Measurements from ENCODE around the gene SRF.

The SRF gene

DNA sequence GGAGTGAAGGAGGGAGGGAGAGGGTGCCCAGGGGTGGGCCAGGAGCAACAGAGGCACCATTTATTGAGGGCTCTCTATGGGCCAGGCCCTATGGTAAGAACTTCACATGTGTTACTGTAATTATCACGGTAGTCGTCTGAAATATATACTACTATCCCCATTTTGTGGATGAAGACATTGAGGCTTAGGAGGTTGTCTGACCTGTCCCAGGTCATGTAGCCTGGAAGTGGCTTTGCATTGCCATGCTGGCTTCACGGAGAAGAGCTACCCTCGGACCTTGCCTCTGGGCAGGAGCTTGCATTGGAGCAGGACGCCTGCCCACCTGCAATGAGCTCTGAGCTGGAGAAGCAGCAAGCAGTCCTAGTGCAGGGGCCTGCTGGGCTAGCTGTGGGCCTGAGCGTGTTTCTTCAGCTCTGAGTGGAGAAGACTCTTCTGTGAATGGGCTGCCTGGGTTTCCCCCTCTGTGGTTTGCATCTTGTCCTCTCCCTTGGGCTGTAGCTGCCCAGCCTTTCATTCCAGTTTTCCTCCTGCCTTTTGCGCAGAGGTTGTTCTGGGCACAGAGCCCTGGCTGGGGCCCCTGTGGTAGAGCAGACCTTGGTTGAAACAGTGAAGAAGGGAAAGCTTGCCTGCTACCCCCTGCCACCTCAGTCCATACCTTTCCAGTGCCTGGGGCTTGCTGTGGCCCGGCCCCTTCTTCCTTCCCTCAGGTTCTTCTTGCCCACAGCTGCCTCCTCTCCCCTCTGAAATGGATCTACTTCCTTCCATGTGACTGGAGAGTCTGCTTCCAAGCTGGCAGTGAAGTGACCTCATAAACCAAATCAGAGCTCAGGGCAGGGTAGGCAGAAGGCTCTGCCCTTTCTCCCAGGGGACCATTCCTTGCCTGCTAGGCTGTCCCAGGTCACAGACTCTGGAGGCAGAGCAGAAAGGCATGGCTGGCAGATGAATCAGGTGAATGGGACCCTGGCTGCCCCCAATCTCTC is 24.1 kb upstream of the SRF start:
- in situ Hi-C loops (cut with MboI; ENCODE audit: low sequenced_read_pairs), result no loop called here

GRCh38 chr6:43147691-43148477 is 23.2 kb upstream of the SRF start:
- in situ Hi-C loops (cut with MboI; ENCODE audit: low sequenced_read_pairs), result no loop called here

GRCh38 chr6:43149265-43149664 is 21.8 kb upstream of the SRF start:
- in situ Hi-C loops (cut with MboI; ENCODE audit: low sequenced_read_pairs), result no loop called here

- in situ Hi-C loops (cut with MboI; ENCODE audit: low sequenced_read_pairs), result no loop called here
These were observed 20.9 kb upstream of the SRF start for GRCh38 chr6:43150051-43150751.

- in situ Hi-C loops (cut with MboI; ENCODE audit: low sequenced_read_pairs), result no loop called here
These were observed 11.5 kb upstream of the SRF start for GRCh38 chr6:43159599-43159998.

- in situ Hi-C loops (cut with MboI; ENCODE audit: low sequenced_read_pairs), result no loop called here
These were observed 7.2 kb upstream of the SRF start for GRCh38 chr6:43163899-43164298.

GRCh38 chr6:43170417-43170930 is 595 bp upstream of the SRF start:
- in situ Hi-C loops (cut with MboI; ENCODE audit: low sequenced_read_pairs), result no loop called here

- in situ Hi-C loops (cut with MboI; ENCODE audit: low sequenced_read_pairs), result no loop called here
These were observed 636 bp downstream of the SRF start for GRCh38 chr6:43171707-43172103.

- in situ Hi-C loops (cut with MboI; ENCODE audit: low sequenced_read_pairs), result no loop called here
These were observed 1.3 kb downstream of the SRF start for GRCh38 chr6:43172104-43173007.

DNA sequence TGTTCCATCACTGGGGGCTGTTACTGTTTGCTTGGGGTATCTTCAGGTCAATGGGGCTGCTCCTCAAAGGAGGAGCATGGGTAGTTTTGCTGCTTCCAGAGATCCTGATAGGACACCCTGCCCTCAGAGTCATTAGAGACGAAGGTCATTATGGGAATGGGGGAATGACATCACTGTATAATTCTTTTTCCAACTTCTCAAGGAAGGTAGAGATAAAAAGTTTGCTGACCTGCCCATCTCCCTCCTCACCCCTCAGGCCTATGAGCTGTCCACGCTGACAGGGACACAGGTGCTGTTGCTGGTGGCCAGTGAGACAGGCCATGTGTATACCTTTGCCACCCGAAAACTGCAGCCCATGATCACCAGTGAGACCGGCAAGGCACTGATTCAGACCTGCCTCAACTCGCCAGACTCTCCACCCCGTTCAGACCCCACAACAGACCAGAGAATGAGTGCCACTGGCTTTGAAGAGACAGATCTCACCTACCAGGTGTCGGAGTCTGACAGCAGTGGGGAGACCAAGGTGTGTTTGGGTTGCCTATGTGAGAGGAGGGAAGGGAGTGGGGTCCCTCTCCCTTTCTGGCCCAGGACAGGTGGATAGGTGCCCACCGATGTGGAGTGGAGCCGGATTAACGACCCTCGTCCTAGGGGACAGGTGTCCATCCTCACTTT is 2.7 kb downstream of the SRF start:
- in situ Hi-C loops (cut with MboI; ENCODE audit: low sequenced_read_pairs), result no loop called here

GRCh38 chr6:43174263-43175112 is 3.4 kb downstream of the SRF start:
- in situ Hi-C loops (cut with MboI; ENCODE audit: low sequenced_read_pairs), result no loop called here

- in situ Hi-C loops (cut with MboI; ENCODE audit: low sequenced_read_pairs), result no loop called here
These were observed 4.8 kb downstream of the SRF start for GRCh38 chr6:43175676-43176422.

- in situ Hi-C loops (cut with MboI; ENCODE audit: low sequenced_read_pairs), result no loop called here
These were observed 5.3 kb downstream of the SRF start for GRCh38 chr6:43176423-43176786.

DNA sequence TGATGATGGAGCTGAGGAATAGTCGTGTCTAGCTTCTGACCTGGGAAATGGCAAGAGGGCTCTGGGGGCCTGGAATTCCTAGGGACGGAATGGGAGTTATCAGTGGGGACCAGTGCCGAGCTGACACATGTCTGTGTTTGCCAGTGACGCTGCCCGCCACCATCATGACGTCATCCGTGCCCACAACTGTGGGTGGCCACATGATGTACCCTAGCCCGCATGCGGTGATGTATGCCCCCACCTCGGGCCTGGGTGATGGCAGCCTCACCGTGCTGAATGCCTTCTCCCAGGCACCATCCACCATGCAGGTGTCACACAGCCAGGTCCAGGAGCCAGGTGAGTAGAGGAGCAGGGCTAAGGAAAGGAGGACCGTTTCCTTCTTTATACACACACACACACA is 7.1 kb downstream of the SRF start:
- in situ Hi-C loops (cut with MboI; ENCODE audit: low sequenced_read_pairs), result no loop called here

- in situ Hi-C loops (cut with MboI; ENCODE audit: low sequenced_read_pairs), result no loop called here
These were observed 8.1 kb downstream of the SRF start for GRCh38 chr6:43178951-43179830.

DNA sequence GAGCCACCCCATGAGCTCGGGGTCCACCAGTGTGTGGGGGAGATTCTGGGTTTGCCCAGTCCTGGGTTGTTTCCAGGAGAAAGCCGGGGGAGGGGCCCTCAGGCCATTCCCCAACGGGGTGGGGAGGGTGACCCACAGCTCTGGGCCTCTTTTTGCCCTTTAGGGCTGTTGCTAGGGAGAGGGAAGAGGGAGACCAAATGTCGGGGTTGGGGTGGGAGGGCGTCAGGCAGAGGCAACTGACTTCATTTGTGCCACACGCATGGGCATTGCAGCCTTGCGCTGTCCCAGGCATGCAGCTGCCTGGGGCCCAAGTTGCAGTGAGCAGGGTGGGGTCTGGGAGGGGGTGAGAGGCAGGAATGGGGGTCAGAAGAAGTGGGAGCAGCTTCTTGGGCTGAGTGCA is 9.0 kb downstream of the SRF start:
- in situ Hi-C loops (cut with MboI; ENCODE audit: low sequenced_read_pairs), result no loop called here

GRCh38 chr6:43180985-43181384 is 9.9 kb downstream of the SRF start:
- in situ Hi-C loops (cut with MboI; ENCODE audit: low sequenced_read_pairs), result no loop called here
